SIG-M5 treated with dmso at 0.1 percent for 504 hours (cell line): ENCODE data around the gene HTR2C.
"Not testable (repeated sequence)": the region's sequence is repeated elsewhere in the genome, so short reads cannot be mapped to it uniquely, and the experiment has no call there.

Experiments
- DNase-seq: peaks from one replicate; lab custom pipeline; 2025; ENCODE audit not compliant: unreplicated experiment; lab: John Stamatoyannopoulos, UW

Gene HTR2C

GRCh38 chrX:114583646-114584374 lies at the start of gene HTR2C:
TSS of gene HTR2C (plus strand) at chrX:114584086. CDS start at chrX:114726937, 142,851 bp downstream.
- no peak for DNase-seq

GRCh38 chrX:114580336-114580735 lies 3.5 kb upstream of the HTR2C start:
- DNase-seq = no peak

- DNase-seq = no peak
Measured at GRCh38 chrX:114581528-114582263, 2.2 kb upstream of the HTR2C start.

GRCh38 chrX:114582264-114582632 lies 1.6 kb upstream of the HTR2C start:
- no peak for DNase-seq

GRCh38 chrX:114582698-114583395 lies 1.0 kb upstream of the HTR2C start:
- DNase-seq = no peak

GRCh38 chrX:114584375-114584943 lies 573 bp downstream of the HTR2C start:
- DNase-seq = no peak

- no peak for DNase-seq
Measured at GRCh38 chrX:114584983-114585842, 1.3 kb downstream of the HTR2C start.

GRCh38 chrX:114591121-114591520 lies 7.2 kb downstream of the HTR2C start:
- peak; percentile 55 for DNase-seq

GRCh38 chrX:114599305-114599704 lies 15.4 kb downstream of the HTR2C start:
- no peak for DNase-seq

- DNase-seq = no peak
Measured at GRCh38 chrX:114599911-114600310, 16.0 kb downstream of the HTR2C start.

GRCh38 chrX:114606619-114607018 lies 22.7 kb downstream of the HTR2C start:
- not testable (repeated sequence) for DNase-seq

GRCh38 chrX:114611018-114611619 lies 27.2 kb downstream of the HTR2C start:
- peak; percentile 17 for DNase-seq

GRCh38 chrX:114615765-114616164 lies 31.9 kb downstream of the HTR2C start:
- no peak for DNase-seq

- DNase-seq = no peak
Measured at GRCh38 chrX:114619874-114620273, 36.0 kb downstream of the HTR2C start.

- DNase-seq = no peak
Measured at GRCh38 chrX:114626323-114626722, 42.4 kb downstream of the HTR2C start.

- no peak for DNase-seq
Measured at GRCh38 chrX:114635986-114636385, 52.1 kb downstream of the HTR2C start.

- no peak for DNase-seq
Measured at GRCh38 chrX:114650351-114650750, 66.5 kb downstream of the HTR2C start.

GRCh38 chrX:114675365-114675764 lies 91.5 kb downstream of the HTR2C start:
- DNase-seq = no peak

- not testable (repeated sequence) for DNase-seq
Measured at GRCh38 chrX:114700533-114700932, 116.6 kb downstream of the HTR2C start.

GRCh38 chrX:114709406-114709805 lies 125.5 kb downstream of the HTR2C start:
- no peak for DNase-seq
